ENCODE measurements around the gene POU4F2.
"Not testable (repeated sequence)": the region's sequence is repeated elsewhere in the genome, so short reads cannot be mapped to it uniquely, and the experiment has no call there.

The POU4F2 gene

DNA sequence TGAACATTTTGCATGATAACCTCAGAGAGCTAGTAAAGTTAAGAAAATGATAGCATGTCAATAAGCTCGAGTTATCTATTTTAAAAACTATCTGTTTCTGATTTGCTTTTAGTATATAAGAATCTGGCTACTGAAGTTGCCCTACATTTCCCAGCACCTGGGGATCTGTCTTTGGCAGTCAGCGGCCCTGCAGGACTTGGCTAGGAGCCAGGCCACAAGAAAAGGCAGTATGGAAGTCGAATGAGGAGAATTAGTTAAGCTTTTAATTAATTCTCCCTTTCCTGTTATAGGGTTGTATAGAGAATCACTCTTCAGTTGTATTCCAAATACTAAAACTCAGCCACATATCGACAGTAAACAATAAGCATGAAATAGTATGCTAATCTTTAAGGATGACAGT lies 22.7 kb downstream of the POU4F2 start:
- no peak for DNase-seq

DNA sequence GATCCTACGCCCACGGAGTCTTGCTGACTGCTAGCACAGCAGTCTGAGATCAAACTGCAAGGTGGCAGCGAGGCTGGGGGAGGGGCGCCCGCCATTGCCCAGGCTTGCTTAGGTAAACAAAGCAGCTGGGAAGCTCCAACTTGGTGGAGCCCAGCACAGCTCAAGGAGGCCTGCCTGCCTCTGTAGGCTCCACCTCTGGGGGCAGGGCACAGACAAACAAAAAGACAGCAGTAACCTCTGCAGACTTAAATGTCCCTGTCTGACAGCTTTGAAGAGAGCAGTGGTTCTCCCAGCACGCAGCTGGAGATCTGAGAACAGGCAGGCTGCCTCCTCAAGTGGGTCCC lies 25.2 kb downstream of the POU4F2 start:
- DNase-seq = not testable (repeated sequence)

DNA sequence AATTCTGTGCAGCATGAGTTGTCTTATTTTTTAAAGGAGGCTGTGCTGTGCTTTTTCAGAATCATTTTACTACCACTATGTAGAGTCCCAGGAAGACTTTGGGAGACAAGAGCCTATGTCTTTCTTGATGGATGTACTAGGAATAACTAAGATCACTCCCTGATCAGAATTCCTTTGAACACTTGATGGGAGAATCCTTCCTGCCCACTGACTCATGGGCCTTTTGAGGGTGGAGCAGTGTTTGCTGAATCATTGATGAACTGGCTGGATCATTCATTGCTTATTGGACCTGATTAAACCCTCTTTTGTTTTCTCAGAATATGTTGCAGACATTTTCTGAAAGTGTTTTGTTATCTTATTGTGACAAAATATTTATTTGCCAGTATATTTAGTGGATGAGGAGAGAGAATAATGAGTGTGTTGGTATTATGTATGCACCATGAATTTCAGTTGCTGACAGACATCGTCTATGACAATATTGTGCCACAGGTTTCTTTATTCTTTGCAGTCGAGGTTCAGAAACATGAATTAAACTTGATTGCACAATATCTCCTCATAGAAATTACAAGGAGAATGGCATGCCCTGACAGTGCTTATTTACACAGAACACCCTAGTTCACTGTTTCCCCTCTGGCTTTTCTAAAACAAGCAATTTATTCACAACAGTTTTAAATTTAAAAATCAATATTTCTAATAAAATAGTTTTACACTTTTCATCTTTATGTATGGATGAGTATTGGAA lies 36.3 kb downstream of the POU4F2 start:
- DNase-seq = no peak

Data from inflammatory macrophage treated with lipopolysaccharide for 1 hour (primary cell).